Brain pericyte (primary cell): ENCODE results near the gene SH3GLB2.
"Not testable (repeated sequence)": the region's sequence is repeated elsewhere in the genome, so short reads cannot be mapped to it uniquely, and the experiment has no call there.

ENCODE experiments used
- DNase-seq: peaks from one replicate; pipeline ENCODE4 v3.0.0-alpha.2; 2012; ENCODE audit warnings: low read depth, low spot score

The SH3GLB2 gene

GRCh38 chr9:129022037-129022436 lies 6.1 kb downstream of the SH3GLB2 start:
- no peak for DNase-seq

DNA sequence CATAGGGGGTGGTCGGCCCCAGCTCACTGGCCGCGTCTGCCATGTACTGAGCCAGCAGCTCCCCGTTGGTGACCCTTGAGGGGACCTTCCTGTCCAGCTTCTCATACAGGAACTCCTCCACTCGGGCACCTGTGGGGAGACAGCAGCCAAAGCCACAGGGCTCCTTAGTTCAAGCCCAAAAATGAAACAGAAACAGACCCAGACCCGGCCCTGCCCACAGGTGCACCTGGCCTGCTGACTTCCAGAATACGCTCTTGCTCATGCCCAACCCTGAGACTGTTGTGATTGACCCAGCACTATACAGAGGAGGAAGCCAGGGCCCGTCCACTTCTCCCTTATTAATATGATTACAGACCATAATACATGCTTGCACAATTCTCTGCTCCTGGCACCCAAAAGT lies 7.0 kb downstream of the SH3GLB2 start:
- DNase-seq = no peak

DNA sequence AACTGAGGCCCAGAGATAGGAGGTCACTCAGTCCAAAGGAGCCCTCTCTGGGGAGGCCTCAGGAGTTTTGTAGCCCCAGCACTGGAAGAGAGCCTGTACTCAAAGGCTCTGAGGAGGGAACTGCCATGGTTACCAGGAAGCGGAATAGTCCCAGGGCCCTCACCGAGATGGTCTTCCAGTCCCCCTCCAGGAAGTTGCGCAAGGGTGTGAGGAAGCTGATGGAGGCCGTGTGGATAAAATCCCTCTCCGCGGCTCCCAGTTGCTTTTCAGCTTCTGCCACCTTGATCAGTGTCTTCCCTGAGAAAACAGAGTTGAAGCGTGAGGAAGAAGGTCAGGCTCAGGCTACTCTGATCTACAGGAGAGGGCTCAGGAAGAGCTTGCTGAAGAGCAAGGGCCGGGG lies 13.5 kb downstream of the SH3GLB2 start:
- no peak for DNase-seq

GRCh38 chr9:129014124-129014523 lies 14.0 kb downstream of the SH3GLB2 start:
- DNase-seq = no peak

DNA sequence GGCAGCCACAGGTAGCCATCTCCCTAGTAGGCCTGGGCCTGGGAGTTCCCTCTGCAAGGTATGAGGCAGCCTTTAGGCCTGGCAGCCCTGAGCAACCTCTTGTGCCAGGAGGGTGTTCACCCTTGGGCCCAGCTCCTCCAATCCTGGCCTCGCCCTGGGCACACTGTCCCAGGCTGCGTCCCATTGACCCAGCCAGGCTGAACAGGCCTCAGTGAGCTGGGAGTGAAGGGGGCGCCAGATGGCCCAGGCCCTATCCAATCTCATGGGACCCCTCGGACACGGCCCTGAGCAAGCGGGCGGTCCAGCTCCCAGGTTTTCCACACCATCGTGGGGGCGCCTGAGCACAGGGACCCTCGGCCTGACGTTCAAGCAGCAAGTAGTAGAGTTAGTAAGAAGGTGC lies 14.5 kb downstream of the SH3GLB2 start:
- no peak for DNase-seq

DNA sequence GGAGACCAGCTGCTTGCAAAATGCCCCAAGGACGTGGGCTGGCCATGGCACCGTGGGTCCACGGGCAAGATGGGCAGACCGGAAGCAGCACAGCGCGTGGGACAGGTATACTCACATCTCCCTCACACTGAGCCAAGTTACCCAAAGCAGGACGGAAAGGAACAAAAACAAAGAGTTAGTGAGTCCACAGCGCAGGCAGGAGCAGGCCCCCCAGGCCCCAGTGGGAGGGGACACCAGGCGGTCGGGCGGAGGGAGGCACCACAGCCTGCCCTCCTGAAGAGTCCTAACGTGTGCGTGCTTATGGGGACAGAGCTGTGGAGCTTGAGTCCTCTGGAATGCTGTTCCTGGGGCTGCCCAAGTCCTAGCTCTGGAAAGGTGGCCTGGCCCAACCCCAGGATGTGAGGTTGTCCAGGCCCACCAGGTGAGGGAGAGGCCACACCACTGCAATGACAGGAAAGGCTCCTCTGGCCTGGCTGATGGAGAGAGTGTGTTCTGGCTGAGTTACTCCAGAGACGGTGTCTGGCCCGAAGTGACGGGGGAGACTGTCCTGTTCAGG lies 15.2 kb downstream of the SH3GLB2 start:
- DNase-seq = no peak

DNA sequence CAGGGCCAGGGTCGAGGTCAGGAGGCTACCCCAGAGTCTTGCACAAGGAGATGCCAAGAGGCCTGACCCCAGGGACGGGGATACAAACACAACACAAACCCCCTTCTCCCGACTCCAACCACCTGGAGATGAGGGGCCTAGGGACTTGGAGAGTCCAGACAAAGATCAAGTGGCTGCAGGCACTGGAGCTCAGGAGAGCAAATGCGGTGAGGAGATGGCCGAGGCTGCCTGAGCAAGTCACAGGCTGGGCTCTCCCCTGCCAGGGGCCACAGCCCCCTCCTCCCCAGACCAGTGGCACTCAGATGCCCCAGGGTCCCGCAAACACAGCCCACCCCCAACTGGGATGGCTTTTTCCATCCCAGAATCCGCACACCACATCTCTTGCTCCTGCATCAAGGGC lies 15.8 kb downstream of the SH3GLB2 start:
- no peak for DNase-seq

DNA sequence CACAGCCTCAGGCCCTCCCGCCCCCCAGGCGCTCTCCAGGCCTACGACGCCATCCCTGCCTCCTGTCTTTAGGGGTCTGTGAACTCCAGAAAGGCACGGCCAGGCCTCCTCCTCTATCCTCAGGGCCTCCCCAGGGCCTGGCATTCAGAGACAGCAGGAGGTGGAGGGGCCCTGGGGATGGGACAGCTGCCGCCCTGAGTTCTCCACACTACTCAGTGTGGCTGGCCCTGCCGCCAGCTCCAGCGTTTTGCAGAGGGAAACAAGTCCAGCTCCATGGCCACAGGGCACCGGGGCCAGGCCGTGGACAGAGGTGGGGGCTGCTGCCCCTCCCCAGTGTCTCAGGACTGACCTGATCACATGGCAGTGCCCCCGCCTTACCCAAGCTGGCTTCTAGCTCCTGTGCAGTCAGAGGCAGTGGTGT lies 16.4 kb downstream of the SH3GLB2 start:
- no peak for DNase-seq

DNA sequence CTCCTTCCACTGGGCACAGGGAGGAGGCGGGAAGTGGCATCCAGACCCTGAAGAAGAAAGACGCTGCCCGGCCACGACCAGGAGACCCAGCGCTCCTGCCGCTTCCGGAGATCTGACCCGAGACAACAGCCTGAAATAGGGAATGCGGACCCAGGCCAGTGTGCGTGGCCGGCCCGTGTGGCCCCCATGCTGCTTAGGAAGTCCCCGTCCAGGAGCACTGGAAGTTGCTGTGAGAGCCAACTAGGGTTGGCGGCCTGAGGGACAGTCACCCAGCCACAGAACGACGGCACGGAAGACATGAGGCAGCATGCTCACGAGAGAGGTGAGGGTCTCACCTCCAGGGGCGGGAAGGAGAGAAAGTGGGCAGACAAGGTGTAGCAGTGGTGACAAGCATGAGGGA lies 17.0 kb downstream of the SH3GLB2 start:
- DNase-seq = no peak

DNA sequence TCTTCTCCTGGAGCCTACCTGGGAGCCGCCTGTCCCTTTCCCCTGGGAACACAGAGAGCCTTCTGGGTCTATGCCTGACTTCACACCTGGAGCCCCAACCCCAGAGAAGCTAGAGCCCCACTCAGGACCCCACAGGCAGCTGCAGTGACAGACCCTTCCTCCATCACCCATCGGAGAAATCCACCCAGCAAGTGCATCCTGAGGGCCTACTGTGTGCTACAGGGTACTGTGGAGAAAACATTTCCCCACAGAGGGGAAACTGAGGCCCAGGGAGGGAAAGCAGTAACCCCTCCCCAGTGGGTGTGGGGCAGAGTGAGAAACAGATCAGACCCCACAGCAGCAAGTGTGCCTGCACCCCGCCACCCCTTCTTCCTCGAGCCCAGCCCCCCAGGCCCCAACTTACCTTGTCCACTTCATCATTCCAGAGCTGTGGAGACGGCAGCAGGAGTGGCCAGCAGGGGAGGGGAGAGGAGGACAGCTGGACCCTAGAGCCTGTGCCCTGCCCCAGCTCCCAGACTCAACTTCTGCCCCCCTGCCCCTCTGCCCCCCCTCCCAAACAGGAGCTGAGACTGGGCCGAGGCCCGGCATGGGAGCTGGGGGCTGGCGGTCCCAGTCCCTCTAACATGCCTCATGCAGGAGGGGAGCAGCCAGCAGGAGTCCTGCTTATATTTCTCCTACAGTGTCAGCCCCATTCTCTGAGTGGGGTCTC lies 17.7 kb downstream of the SH3GLB2 start:
- no peak for DNase-seq

DNA sequence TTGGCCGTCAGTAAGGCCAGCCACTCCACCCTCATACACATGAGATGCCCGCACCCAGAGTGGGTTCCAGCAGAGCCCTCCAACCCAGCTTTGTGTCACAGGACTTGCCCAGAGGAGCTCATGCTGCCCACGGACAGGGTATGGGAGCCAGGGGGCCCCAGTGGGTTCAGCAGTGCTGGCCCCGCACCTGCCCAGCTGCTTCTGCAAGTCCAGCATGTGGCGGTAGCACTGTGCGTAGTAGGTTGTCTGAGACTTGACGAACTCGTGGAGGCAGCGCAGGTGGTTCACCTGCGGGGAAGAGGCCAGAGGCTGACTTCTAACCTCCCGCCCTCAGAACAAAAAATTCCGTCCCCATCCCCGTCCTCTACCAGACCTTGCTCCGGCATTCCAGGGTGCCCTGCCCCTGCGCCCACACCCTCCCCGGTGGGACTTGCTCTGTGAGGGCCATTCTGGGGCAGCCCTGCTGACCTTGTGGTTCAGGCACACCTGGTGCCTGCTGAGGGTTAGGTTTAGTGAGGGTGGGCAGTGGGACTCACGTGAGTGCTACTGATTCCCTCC lies 18.5 kb downstream of the SH3GLB2 start:
- no peak for DNase-seq

DNA sequence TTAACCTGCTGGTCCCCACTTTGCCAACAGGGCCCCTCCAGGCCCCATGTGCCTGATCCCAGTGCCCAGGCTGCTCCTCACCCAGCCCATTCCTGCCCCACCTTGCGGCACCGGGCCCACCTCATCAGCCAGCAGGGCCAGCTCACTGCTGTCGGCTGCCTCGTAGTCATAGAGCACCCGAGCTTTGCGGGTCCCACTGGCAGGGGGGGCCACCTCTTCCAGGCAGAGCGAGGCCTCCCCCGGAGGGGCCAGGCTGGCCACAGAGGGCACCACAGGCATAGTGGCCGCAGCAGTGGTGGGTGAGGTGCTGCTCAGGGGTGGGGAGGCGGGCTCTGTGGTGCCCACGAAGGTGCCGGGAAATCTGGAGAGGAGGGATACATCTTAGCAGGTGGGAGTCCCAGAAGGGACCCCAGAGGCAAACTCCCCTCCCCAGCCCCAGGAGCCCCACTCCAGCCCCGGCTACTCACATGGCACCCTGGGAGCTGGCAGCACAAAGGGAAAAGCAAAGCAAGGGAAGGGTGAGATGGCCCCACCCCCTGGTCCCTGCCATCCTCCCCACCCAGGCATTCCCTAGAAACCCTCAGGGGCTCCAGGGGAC lies 19.0 kb downstream of the SH3GLB2 start:
- DNase-seq = no peak

GRCh38 chr9:129008469-129008965 lies 19.6 kb downstream of the SH3GLB2 start:
- no peak for DNase-seq

GRCh38 chr9:129007766-129008468 lies 20.2 kb downstream of the SH3GLB2 start:
- DNase-seq = no peak

DNA sequence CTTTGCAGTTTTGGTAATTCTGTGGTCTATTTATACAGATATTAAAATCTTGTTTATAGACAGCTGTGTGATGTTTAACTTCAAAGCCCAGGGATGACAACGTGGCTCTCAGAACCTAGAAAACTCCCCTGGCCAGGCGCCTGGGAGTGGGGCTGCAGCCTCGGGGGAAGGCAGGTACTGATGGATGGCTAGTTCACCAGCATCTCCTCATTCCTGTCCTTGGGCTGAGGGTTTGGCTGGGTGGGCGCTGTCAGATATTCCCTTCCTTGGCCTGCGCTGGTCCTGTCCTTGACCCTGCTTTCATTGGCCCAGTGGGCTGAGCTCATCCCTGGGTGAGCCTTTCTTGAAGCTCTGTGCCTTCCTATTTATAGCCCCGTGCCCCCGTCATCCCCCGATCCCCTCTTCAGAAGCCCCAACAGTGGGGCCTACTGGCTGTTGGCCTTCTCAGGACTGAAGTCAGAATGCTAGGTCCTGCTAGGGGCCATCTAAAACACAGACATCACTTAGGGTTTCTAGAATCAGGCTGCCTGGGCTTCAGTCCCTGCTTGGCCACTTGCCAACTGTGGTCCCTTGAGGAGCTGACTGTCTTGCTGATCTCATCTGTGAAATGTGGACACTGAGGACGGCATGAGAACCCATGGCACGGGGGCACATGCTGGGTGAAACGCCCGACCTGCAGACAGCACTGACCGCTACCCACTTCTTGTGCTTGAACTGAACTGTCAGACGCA lies 20.9 kb downstream of the SH3GLB2 start:
- no peak for DNase-seq

DNA sequence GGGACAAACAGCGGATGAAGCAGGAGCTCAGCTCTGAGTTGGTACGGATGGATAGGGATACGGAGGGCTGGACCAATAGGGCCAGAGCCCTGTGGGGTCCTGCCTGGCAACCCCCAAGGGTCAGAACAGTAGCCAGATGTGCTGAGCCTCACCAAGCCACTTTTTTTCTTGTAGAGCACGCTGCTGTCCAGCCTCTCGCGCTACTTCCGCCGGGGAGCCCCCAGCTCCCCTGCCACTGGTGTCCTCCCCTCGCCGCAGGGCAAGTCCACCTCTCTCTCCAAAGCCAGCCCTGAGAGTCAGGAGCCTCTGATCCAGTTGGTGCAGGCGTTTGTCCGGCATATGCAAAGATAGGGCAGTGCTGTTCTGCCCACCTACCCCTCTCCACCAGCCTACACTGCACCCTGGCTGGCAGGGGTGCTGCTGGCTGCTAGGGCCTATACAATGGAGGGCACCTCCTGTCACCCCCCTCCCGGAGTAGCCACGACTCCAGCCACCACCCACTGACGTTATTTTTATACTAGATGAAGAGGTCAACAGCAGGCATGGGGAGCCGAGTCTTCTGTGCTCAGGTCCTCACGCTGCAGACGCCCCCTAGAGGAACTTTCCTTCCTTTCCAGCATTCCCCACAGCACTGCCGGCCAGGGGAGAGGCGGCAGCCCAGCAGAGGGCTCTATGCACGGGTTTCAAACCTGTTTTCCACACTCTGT lies 21.6 kb downstream of the SH3GLB2 start:
- no peak for DNase-seq

DNA sequence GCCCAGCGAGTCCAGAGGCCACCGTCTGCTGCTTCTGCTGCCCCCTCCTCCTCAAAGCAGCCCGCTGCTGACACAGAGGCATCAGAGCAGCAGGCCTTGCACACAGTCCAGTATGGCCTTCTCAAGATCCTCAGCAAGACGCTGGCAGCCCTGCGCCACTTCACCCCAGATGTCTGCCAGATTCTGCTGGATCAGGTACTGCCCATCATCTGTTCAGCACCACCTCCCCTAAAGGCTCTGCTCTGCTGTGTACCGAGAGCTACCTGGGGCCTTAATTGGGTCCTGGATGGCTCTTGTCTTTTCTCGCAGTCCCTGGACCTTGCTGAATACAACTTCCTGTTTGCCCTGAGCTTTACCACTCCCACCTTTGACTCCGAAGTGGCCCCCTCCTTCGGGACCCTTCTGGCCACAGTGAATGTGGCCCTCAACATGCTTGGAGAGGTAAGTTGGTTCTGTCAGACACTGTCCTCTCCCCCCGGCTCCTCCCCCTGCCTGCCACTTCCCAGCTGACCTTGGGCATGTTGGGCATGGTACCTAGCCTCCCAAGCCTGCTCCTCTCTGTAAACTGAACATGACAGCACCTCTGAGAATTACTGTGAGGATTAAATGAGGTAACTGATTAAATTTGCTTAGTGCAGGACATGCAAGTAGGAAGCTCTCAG lies 22.7 kb downstream of the SH3GLB2 start:
- no peak for DNase-seq

GRCh38 chr9:129004173-129004572 lies 24.0 kb downstream of the SH3GLB2 start:
- not testable (repeated sequence) for DNase-seq

DNA sequence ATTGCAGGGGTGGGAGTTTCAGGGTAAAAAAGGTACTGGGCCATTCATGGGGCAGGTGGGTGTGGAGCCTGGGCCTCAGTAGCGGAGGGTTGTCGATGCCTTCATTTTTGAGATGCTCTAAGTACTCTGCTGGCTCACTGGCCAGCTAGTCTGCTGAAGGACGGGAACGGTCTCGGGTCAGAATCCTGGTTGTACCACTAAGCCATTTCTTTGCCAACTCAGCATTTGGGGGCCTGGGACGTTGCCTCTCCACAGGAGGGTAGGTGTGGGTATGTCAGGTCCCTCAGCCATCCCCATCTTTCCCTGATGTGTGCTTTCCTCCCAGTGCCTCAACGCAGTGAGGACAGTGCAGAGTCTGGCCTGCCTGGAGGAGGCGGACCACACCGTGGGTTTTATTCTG lies 25.1 kb downstream of the SH3GLB2 start:
- DNase-seq = no peak
